HG03280 (cell line): ENCODE data around the gene BABAM2.
"Not testable (repeated sequence)": the region's sequence is repeated elsewhere in the genome, so short reads cannot be mapped to it uniquely, and the experiment has no call there.

Experiments
- ATAC-seq: cut with Tn5 transposase; IDR thresholded peaks from one replicate; pipeline ENCODE4 v1.9.1; 2021; ENCODE audit warnings: mild to moderate bottlenecking, moderate library complexity; ENCODE audit not compliant: unreplicated experiment

BABAM2 gene

GRCh38 chr2:27890146-27890923 lies at the start of gene BABAM2, which contains the start of gene RBKS:
BABAM2 (plus strand) TSS chr2:27890729; CDS start chr2:27894557, 3,828 bp downstream.
RBKS (minus strand) TSS chr2:27890387; CDS start chr2:27890345, 42 bp downstream.
- peak; percentile 68 for ATAC-seq

- no peak for ATAC-seq
Observed at GRCh38 chr2:27842894-27843293, 47.6 kb upstream of the BABAM2 start.

DNA sequence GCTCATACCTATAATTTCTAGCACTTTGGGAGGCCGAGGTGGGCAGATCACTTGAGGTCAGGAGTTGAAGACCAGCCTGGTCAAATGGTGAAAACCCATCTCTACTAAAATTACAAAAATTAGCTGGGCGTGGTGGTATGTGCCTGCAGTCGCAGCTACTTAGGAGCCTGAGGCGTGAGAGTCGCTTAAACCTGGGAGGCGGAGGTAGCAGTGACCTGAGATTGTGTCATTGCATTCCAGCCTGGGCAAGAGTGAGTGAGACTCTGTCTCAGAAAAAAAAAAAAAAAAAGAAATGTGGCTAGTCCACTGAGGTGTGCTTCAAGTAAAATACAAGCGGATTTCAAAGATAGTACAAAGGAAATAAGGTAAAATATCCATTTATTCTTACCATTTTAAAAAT lies 46.5 kb upstream of the BABAM2 start:
- no peak for ATAC-seq

- no peak for ATAC-seq
Observed at GRCh38 chr2:27844821-27845255, 45.7 kb upstream of the BABAM2 start.

DNA sequence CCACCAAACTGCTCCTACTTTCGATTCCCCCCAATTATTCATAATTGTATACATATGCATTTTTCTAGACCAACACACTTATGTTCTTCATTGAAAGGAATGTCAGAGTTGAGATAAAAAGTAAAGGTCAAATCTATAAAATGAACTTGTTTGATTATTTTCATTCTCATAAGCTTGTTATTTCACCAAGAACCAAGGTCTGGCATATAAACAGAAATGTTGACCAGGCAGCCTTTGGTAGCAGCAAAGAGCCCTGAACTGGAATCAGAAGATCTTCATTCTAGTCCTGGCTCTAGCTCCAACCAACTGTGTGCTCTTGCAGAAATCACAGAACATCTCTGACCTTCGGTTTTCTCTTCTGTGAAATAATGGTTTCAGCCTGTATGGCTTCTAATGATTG lies 43.2 kb upstream of the BABAM2 start:
- no peak for ATAC-seq

DNA sequence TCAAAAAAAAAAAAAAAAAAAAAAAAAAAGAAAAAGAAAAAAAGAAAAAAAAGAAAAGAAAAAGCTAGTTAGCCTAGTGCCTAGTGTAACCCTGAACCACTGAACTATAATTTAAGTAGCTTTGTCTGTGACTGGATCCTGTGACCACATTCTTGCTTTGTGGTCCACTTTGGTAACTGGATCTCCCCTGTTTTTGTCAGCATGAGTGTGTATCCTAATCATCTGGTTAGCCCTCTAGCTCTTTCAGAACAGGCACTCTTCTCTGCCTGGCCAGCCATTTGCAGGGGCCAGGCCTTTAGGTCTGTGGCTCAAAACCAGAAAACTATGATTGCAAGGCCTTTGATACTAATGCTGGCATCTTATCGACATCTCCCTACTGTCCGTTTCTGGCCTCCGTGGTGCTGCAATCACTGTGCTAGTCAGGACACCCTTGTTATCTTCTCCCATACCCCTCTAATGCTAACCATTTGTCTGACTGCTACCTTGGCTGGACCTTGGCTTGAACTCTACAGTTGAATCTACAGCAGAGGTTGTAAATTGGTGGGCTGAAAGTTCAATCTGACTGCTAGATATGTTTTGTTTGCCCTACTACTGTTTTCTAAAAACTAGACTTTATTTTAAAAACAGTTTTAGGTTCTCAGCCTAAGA lies 40.8 kb upstream of the BABAM2 start:
- no peak for ATAC-seq

- ATAC-seq = no peak
Observed at GRCh38 chr2:27852691-27853090, 37.8 kb upstream of the BABAM2 start.

DNA sequence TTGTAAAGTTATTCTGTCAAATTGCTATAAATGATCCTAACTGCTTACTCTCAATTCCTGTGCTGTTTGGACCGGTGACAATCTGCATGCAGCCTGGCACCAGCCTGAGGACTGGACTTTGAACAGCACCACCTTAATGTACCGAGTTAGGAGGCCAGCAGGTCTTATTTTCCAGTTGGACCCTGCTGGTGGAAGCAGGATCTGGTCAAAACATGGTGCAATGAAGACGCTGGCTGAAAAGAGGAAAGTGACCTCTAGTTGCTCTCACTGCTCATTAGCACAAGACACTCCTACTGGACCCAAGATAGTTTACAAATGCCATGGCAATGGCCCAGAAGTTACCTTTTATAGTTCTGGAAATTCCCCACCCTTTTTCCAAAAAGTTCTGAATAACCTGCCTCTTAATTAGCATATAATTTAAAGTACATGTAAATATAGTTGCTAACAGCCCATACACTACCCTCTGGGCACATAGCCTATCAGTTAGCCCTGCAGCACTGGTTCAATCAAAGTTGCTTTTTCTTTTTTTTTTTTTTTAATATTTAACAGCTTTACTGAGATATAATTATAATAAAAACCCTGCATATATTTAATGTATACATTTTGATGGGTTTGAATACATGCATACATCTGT lies 36.2 kb upstream of the BABAM2 start:
- ATAC-seq = no peak

- no peak for ATAC-seq
Observed at GRCh38 chr2:27855476-27855875, 35.1 kb upstream of the BABAM2 start.

DNA sequence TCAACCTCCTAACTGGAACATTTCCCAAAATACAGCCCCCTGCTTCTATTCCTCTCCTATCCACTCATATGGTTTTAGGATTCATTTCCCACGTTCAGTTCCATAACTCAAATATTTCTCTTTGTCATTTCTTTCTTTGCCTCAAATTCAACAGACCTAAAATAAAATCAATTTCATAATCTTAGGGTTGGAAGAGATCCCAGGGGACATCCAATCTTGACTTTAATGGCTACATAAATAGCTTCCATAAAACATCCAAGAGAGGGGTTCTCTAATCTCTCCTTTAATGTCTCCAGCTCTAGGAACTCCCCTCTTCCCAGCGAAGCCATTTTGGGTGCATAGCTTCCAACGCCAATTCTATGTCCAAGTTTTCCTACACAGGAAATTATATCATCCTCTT lies 34.1 kb upstream of the BABAM2 start:
- ATAC-seq = no peak

DNA sequence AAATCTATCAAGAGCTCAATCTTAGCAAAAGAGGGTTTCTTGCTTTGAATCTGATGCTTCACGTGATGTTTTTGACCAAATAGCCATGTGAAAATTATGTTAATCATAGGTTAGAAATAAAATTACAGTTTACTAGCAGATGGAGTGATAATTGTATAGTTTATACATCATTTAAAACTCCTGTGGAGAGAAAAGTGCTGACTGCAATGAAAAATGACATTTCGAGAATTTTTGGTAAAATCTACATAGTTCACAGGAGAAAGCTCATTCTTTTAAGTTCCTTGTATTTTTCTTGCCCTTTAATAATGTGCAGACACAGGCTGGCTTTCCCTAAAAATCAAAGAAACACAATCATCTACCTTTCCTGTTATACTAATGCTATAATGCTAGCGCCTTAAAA lies 33.6 kb upstream of the BABAM2 start:
- no peak for ATAC-seq

GRCh38 chr2:27857417-27858172 lies 32.9 kb upstream of the BABAM2 start:
- no peak for ATAC-seq

DNA sequence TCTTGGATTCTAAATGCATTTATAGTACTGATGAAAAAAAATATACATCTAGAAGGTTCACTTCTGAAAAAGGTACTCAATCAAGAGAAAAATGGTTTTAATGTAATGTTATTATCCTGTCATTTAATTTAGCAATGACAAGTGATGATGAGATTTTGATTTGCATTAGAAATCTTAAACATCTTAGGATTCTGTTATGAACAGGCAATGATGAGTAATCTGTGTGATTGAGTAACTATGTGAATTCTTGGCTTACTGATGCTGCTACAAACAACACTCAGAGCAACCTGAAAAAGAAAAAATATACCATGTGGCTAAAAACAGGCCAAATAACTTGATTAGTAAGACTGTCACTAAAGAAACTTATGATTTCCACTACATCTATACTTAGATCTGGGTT lies 30.4 kb upstream of the BABAM2 start:
- ATAC-seq = no peak

- no peak for ATAC-seq
Observed at GRCh38 chr2:27863146-27863545, 27.4 kb upstream of the BABAM2 start.

DNA sequence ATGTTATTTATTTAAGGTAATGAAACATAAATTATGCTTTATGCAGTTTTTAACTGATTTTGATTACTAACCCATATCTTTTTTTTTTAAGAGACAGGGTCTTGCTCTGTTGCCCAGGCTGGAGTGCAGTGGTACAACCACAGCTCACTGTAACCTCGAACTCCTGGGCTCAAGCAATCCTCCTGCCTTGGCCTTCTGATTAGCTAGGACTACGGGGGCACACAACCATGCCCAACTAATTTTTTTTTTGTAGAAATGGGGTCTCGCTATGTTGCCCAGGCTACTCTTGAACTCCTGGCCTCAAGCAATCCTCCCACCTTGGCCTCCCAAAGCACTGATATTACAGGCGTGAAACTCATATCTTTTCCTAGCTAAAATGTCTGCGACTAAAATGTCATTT lies 26.6 kb upstream of the BABAM2 start:
- ATAC-seq = not testable (repeated sequence)

GRCh38 chr2:27866237-27866636 lies 24.3 kb upstream of the BABAM2 start:
- ATAC-seq = no peak

- no peak for ATAC-seq
Observed at GRCh38 chr2:27869763-27870162, 20.8 kb upstream of the BABAM2 start.

DNA sequence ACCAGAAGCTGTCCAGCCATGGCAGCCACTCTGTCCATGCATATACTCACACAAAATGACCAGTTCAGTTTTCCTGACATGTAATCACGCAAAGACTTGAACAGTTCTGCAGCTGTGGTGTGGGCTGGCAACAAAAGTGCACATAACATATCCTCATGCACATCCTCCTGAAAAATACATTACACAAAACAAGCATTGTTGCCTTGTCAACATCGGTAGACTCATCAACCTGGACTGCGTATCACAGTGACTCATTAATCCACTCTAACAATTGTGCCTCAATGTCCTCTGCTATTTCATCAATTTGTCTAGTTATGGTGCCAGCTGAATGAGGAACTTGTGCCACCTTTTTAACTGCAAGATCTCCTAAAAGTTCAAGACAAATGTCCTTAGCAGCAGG lies 19.8 kb upstream of the BABAM2 start:
- no peak for ATAC-seq

GRCh38 chr2:27871802-27872201 lies 18.7 kb upstream of the BABAM2 start:
- ATAC-seq = no peak

- ATAC-seq = no peak
Observed at GRCh38 chr2:27873091-27873490, 17.4 kb upstream of the BABAM2 start.
